Tibial nerve (tissue), 4 donors: ENCODE measurements around the gene PTTG1. TPM values are rescaled to one million over a fixed set of nuclear protein-coding genes. Genes with fewer than 3 reads are reported as not detected.

Experiments
- DNase-seq, 2 donors: peaks; one replicate each; pipeline ENCODE4 v3.0.0-alpha.2; 2019; ENCODE audit warnings: low spot score in 2 of 2
- H3K27ac ChIP-seq, 4 donors: fragments of 200-600 bp; sonication (generic) in 3 of 4; one replicate each; pipeline ENCODE4 v1.5.1; 2017 to 2019; ENCODE audit warnings: mild to moderate bottlenecking in 1 of 4
- H3K27me3 ChIP-seq, 2 donors: fragments of 200-600 bp; sonication (generic) in 1 of 2; one replicate each; pipeline versions ENCODE4 v1.5.1 to v1.6.0; 2017 to 2019
- H3K36me3 ChIP-seq, 3 donors: fragments of 200-600 bp; sonication (generic); one replicate each; pipeline ENCODE4 v1.5.1; 2018 to 2019
- H3K4me1 ChIP-seq, 4 donors: fragments of 200-600 bp; sonication (generic) in 3 of 4; one replicate each; pipeline ENCODE4 v1.5.1; 2017 to 2019
- H3K4me3 ChIP-seq, 4 donors: fragments of 200-600 bp; sonication (generic) in 3 of 4; one replicate each; pipeline ENCODE4 v1.5.1; 2017 to 2019; ENCODE audit warnings: mild to moderate bottlenecking in 1 of 4, moderate library complexity in 1 of 4
- H3K9me3 ChIP-seq, 4 donors: fragments of 200-600 bp; sonication (generic) in 3 of 4; one replicate each; pipeline ENCODE4 v1.5.1; 2017 to 2019
- CTCF ChIP-seq, 5 experiments: fragments of 200-600 bp in 3 of 5; fragments of 450-650 bp in 2 of 5; sonication (generic) in 3 of 5; IDR thresholded peaks; one replicate each; pipeline ENCODE4 v1.5.1; 2016 to 2019; ENCODE audit warnings: antibody characterized with exemption in 5 of 5, mild to moderate bottlenecking in 3 of 5, moderate library complexity in 2 of 5
- EP300 ChIP-seq, 2 donors: sonication (generic); formaldehyde crosslinking; IDR thresholded peaks; one replicate each; pipeline ENCODE4 v1.6.1; 2017; ENCODE audit warnings: antibody characterized with exemption in 2 of 2, mild to moderate bottlenecking in 1 of 2
- POLR2A ChIP-seq, 2 donors: fragments of 450-650 bp; IDR thresholded peaks; one replicate each; pipeline ENCODE4 v1.6.1; 2017; ENCODE audit warnings: antibody characterized with exemption in 2 of 2, mild to moderate bottlenecking in 2 of 2, moderate library complexity in 2 of 2
- WGBS, 2 donors: methylation state at CpG; one replicate each; pipeline ENCODE4 v1.1.5; 2018; 5-methylcytosine and 5-hydroxymethylcytosine counted together
- total RNA-seq, 4 donors: library from RNA; depleted of rRNA; stranded (reverse); fragments of >200 nt; gene quantifications; one replicate each; pipeline ENCODE4 v1.1.0, GENCODE V29; 2016

PTTG1 gene
- total RNA-seq, 4 donors from 2014 or later = 3.7 to 11.1 (median 6.8) TPM

- Histone ChIP-seq H3K27ac (peak overlapping the region; percentile 6 to 78 (median 46)), H3K36me3 (no peaks in the 10 kb centered on the region), H3K4me3 (peak overlapping the region; percentile 22 to 53 (median 44)), H3K9me3 (no peaks in the 10 kb centered on the region), H3K4me1 (peaks cover 0 to 31% (median 3%) of the 10 kb centered on the region in 4 donors), H3K27me3 (no peaks in the 10 kb centered on the region)
- 8 to 11% methylated on average over 17 to 18 of the region's 18 CpGs for WGBS, 2 donors
- peak in 1 of 2 donors; percentile 66 for DNase-seq
- TF ChIP-seq CTCF (IDR thresholded peaks at IDR 0.05) = peak; percentile 49 to 74 (median 69)
- no peak for TF ChIP-seq POLR2A (IDR thresholded peaks at IDR 0.05)
- no peak for TF ChIP-seq EP300 (IDR thresholded peaks at IDR 0.05)
Measured at GRCh38 chr5:160438316-160439204, 16.9 kb downstream of the PTTG1 start.

- Histone ChIP-seq H3K4me3 (peak overlapping the region; percentile 22 to 53 (median 44)), H3K9me3 (no peaks in the 10 kb centered on the region), H3K4me1 (peaks cover 0 to 31% (median 3%) of the 10 kb centered on the region in 4 donors), H3K27me3 (no peaks in the 10 kb centered on the region), H3K36me3 (no peaks in the 10 kb centered on the region), H3K27ac (peak overlapping the region; percentile 6 to 78 (median 46))
- TF ChIP-seq CTCF (IDR thresholded peaks at IDR 0.05) (peak; percentile 87 to 94 (median 91)), POLR2A (IDR thresholded peaks at IDR 0.05) (no peak), EP300 (IDR thresholded peaks at IDR 0.05) (peak in 1 of 2 donors; percentile 45)
- 1 to 2% methylated on average over 10 to 11 of the region's 11 CpGs for WGBS, 2 donors
- DNase-seq = peak; percentile 79 to 92
Measured at GRCh38 chr5:160439205-160439600, 17.5 kb downstream of the PTTG1 start.

- Histone ChIP-seq H3K4me1 (peaks cover 0 to 31% (median 3%) of the 10 kb centered on the region in 4 donors), H3K9me3 (no peaks in the 10 kb centered on the region), H3K27ac (peak overlapping the region in 2 of 4 donors; percentile 35 to 42), H3K27me3 (no peaks in the 10 kb centered on the region), H3K36me3 (no peaks in the 10 kb centered on the region), H3K4me3 (no peak overlapping the region)
- DNase-seq = no peak
- TF ChIP-seq EP300 (IDR thresholded peaks at IDR 0.05) (no peak), POLR2A (IDR thresholded peaks at IDR 0.05) (no peak), CTCF (IDR thresholded peaks at IDR 0.05) (peak in 1 of 5 experiments; percentile 5)
- WGBS, 2 donors = 33 to 56% methylated on average over 1 of the region's 1 CpG
Measured at GRCh38 chr5:160441311-160441781, 19.7 kb downstream of the PTTG1 start.

- no peak overlapping the region for H3K4me3 ChIP-seq
- no peaks in the 10 kb centered on the region for H3K9me3 ChIP-seq
- H3K4me1 ChIP-seq = peaks cover 0 to 31% (median 3%) of the 10 kb centered on the region in 4 donors
- 62 to 64% methylated on average over 4 of the region's 4 CpGs for WGBS, 2 donors
- H3K36me3 ChIP-seq = no peaks in the 10 kb centered on the region
- H3K27ac ChIP-seq = peak overlapping the region in 2 of 4 donors; percentile 52 to 65
- H3K27me3 ChIP-seq = no peaks in the 10 kb centered on the region
- no peak for DNase-seq
- TF ChIP-seq POLR2A (IDR thresholded peaks at IDR 0.05) = no peak
- TF ChIP-seq EP300 (IDR thresholded peaks at IDR 0.05) = no peak
- no peak for TF ChIP-seq CTCF (IDR thresholded peaks at IDR 0.05)
Measured at GRCh38 chr5:160442824-160443431, 21.3 kb downstream of the PTTG1 start.
